K562 (cell line): Measurements from ENCODE around the gene ZNF865. TPM values are rescaled to one million over a fixed set of nuclear protein-coding genes. Genes with fewer than 3 reads are reported as not detected.

Experiments used
- CBFB ChIP-seq: sonication (generic); formaldehyde crosslinking; IDR thresholded peaks from 2 replicates; pipeline ENCODE4 v1.4.0; 2020; ENCODE audit warnings: mild to moderate bottlenecking, missing genetic modification reagents
- CBX1 ChIP-seq: sonication (generic); IDR thresholded peaks from 2 replicates; pipeline ENCODE4 v1.6.1; 2016; ENCODE audit warnings: antibody characterized with exemption, low read depth, mild to moderate bottlenecking
- ERF ChIP-seq: fragments of 450-650 bp; formaldehyde crosslinking; IDR thresholded peaks from 2 replicates; pipeline ENCODE4 v1.4.0; 2020; ENCODE audit warnings: mild to moderate bottlenecking, mixed read lengths
- KLF1 ChIP-seq: fragments of 450-650 bp; IDR thresholded peaks from 2 replicates; pipeline ENCODE4 v1.6.1; 2016; ENCODE audit warnings: missing genetic modification characterization, missing compliant biosample characterization
- L3MBTL2 ChIP-seq: fragments of 450-650 bp; IDR thresholded peaks from 2 replicates; pipeline ENCODE4 v1.6.1; 2016; ENCODE audit warnings: mild to moderate bottlenecking, moderate library complexity
- MECOM ChIP-seq: fragments of 250-450 bp; sonication (Bioruptor Pico); IDR thresholded peaks from 2 replicates; pipeline ENCODE4 v1.8.0; 2022; ENCODE audit warnings: inconsistent platforms
- NBN ChIP-seq: fragments of 450-650 bp; IDR thresholded peaks from 2 replicates; pipeline ENCODE4 v1.6.1; 2016; ENCODE audit warnings: low read depth, mild to moderate bottlenecking
- NFRKB ChIP-seq: fragments of 450-650 bp; IDR thresholded peaks from 2 replicates; pipeline ENCODE4 v1.6.1; 2016; ENCODE audit warnings: low read depth
- PCBP1 ChIP-seq: fragments of 200-400 bp; formaldehyde crosslinking; IDR thresholded peaks from 2 replicates; pipeline ENCODE4 v1.6.1; 2018; ENCODE audit warnings: mild to moderate bottlenecking, low read depth, low read length; ENCODE audit not compliant: poor library complexity, severe bottlenecking
- RB1 ChIP-seq: fragments of 450-650 bp; IDR thresholded peaks from 2 replicates; pipeline ENCODE4 v1.6.1; 2017; ENCODE audit warnings: low read depth, mild to moderate bottlenecking
- RFX7 ChIP-seq: fragments of 250-450 bp; sonication (Bioruptor Pico); IDR thresholded peaks from 2 replicates; pipeline ENCODE4 v1.5.1; 2021; ENCODE audit warnings: mild to moderate bottlenecking
- SMAD4 ChIP-seq: fragments of 250-450 bp; sonication (Bioruptor Pico); conservative IDR thresholded peaks from 2 replicates; pipeline ENCODE4 v1.8.0; 2021; ENCODE audit warnings: inconsistent platforms, mild to moderate bottlenecking, moderate library complexity
- TCF7 ChIP-seq: sonication (generic); IDR thresholded peaks from 2 replicates; pipeline ENCODE4 v1.6.1; 2016; ENCODE audit warnings: antibody characterized with exemption, borderline replicate concordance
- ZNF165 ChIP-seq: fragments of 250-450 bp; sonication (Bioruptor Pico); IDR thresholded peaks from 2 replicates; pipeline ENCODE4 v1.4.0; 2020; ENCODE audit warnings: borderline replicate concordance
- ZNF212 ChIP-seq: fragments of 450-650 bp; formaldehyde crosslinking; IDR thresholded peaks from 2 replicates; pipeline ENCODE4 v1.4.0; 2020; ENCODE audit warnings: mild to moderate bottlenecking
- ZNF586 ChIP-seq: fragments of 450-650 bp; formaldehyde crosslinking; conservative IDR thresholded peaks from 2 replicates; pipeline ENCODE4 v1.4.0; 2020; ENCODE audit warnings: mild to moderate bottlenecking, moderate library complexity
- polyA plus RNA-seq, 8 experiments: library from polyadenylated mRNA; depleted of rRNA in 4 of 8; stranded (reverse) in 5 of 8; unstranded in 3 of 8; fragments of >200 nt; fragmentation: Nextera tagmentation in 2 of 8; fragmentation: Illumina TruSeq in 1 of 8; extraction: Ambion mirVana in 2 of 8; extraction: Trizol in 1 of 8; gene quantifications; 2 replicates each; pipeline versions ENCODE4 v1.2.1 to v1.2.3, GENCODE V29; 2011 to 2014; ENCODE audit warnings: inconsistent platforms in 1 of 8, missing spikeins in 1 of 8
- total RNA-seq, 7 experiments: library from RNA; depleted of rRNA in 6 of 7; stranded (reverse); fragments of >200 nt in 6 of 7; fragmentation: Illumina TruSeq in 2 of 7; extraction: Trizol in 2 of 7; gene quantifications; 2 replicates each; pipeline versions ENCODE4 v1.2.1 to v1.2.3, GENCODE V29; 2011 to 2021; ENCODE audit warnings: low replicate concordance in 1 of 7
- TF ChIP-seq, protein P1 (sequence below): sonication (generic); IDR thresholded peaks from 2 replicates; pipeline ENCODE4 v1.6.1; 2016
- TF ChIP-seq, protein P2 (sequence below): sonication (generic); formaldehyde crosslinking; IDR thresholded peaks from 2 replicates; pipeline ENCODE4 v1.8.0; 2022; ENCODE audit warnings: missing genetic modification reagents, mild to moderate bottlenecking, borderline replicate concordance
- TF ChIP-seq, protein P3 (sequence below), 3 experiments: IDR thresholded peaks in 2 of 3; conservative IDR thresholded peaks in 1 of 3; 2 replicates each; pipeline ENCODE4 v1.5.1; 2011 to 2012; ENCODE audit warnings: low read length in 3 of 3, mild to moderate bottlenecking in 3 of 3, control low read depth in 2 of 3, improper control_type of control experiment in 1 of 3, inconsistent platforms in 1 of 3, low read depth in 1 of 3, mixed read lengths in 1 of 3, moderate library complexity in 1 of 3; ENCODE audit not compliant: insufficient read depth in 2 of 3
- TF ChIP-seq, protein P4 (sequence below): fragments of 450-650 bp; IDR thresholded peaks from 2 replicates; pipeline ENCODE4 v1.6.1; 2017; ENCODE audit warnings: antibody characterized with exemption, mild to moderate bottlenecking

ZNF865 gene
- total and polyA plus RNA-seq, 9 of the 15 experiments (the other 6 are each of a cell fraction or from before 2014, with no cell fraction given): 0.40 to 18.8 (median 1.6) TPM; not detected in 2

DNA sequence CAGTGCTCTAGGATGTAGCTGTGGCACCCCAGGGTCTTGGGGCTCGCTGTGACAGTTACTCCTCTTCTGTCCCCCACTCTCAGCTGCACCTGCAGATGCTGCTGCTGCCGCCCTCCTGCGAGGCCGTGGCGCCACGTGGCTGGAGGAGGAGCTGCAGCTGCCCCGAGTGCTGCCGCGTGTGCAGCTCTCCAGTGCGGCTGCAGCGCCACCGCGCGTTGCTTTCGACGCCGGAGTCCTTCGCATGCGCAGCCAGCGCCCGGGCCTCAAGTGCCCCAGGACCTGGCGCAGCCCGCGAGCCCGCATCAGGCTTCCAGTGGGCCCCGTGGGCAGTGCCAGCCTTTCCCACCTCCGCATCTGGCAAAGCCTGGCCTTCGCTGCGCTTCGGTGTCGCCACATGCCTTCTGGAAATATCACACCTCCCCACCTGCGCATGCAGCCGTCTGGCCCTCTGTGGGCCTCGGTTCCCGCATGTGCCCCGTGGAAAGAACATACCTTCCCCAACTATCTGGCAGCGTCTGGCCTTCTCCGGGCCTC lies 34.7 kb downstream of the ZNF865 start (continued):
- TF ChIP-seq CBFB (CRISPR knock-in tag) (peak; percentile 88; the same call in 1 of the 2 replicates), NBN (no peak), KLF1 (tag) (0 out of 2 replicates have a peak, but pooled peaks have one; percentile 22), RFX7 (CRISPR knock-in tag) (no peak), L3MBTL2 (peak; percentile 100), TCF7 (0 out of 2 replicates have a peak, but pooled peaks have one; percentile 15), SMAD4 (CRISPR knock-in tag) (peak; percentile 61), CBX1 (peak; percentile 65; the same call in 1 of the 2 replicates), ZNF165 (CRISPR knock-in tag) (no peak), RB1 (peak; percentile 74), ERF (peak; percentile 88), ZNF212 (CRISPR knock-in tag) (no peak), ZNF586 (CRISPR knock-in tag) (peak; percentile 63; the same call in 1 of the 2 replicates), NFRKB (no peak), MECOM (CRISPR knock-in tag) (no peak), PCBP1 (peak; percentile 77)
- TF ChIP-seq, protein P1, sequence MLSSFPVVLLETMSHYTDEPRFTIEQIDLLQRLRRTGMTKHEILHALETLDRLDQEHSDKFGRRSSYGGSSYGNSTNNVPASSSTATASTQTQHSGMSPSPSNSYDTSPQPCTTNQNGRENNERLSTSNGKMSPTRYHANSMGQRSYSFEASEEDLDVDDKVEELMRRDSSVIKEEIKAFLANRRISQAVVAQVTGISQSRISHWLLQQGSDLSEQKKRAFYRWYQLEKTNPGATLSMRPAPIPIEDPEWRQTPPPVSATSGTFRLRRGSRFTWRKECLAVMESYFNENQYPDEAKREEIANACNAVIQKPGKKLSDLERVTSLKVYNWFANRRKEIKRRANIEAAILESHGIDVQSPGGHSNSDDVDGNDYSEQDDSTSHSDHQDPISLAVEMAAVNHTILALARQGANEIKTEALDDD: no peak
- TF ChIP-seq, protein P2, sequence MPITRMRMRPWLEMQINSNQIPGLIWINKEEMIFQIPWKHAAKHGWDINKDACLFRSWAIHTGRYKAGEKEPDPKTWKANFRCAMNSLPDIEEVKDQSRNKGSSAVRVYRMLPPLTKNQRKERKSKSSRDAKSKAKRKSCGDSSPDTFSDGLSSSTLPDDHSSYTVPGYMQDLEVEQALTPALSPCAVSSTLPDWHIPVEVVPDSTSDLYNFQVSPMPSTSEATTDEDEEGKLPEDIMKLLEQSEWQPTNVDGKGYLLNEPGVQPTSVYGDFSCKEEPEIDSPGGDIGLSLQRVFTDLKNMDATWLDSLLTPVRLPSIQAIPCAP (CRISPR knock-in tag): peak; percentile 97
- TF ChIP-seq, protein P3, sequence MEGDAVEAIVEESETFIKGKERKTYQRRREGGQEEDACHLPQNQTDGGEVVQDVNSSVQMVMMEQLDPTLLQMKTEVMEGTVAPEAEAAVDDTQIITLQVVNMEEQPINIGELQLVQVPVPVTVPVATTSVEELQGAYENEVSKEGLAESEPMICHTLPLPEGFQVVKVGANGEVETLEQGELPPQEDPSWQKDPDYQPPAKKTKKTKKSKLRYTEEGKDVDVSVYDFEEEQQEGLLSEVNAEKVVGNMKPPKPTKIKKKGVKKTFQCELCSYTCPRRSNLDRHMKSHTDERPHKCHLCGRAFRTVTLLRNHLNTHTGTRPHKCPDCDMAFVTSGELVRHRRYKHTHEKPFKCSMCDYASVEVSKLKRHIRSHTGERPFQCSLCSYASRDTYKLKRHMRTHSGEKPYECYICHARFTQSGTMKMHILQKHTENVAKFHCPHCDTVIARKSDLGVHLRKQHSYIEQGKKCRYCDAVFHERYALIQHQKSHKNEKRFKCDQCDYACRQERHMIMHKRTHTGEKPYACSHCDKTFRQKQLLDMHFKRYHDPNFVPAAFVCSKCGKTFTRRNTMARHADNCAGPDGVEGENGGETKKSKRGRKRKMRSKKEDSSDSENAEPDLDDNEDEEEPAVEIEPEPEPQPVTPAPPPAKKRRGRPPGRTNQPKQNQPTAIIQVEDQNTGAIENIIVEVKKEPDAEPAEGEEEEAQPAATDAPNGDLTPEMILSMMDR (IDR thresholded peaks at IDR 0.05 in 2 of 3, conservative IDR thresholded peaks at IDR 0.05 in 1 of 3; ENCODE audit: insufficient read depth in 2 of 3, low read depth in 1 of 3, low read length in 3 of 3): peak; percentile 59 to 90 (median 63)
- TF ChIP-seq, protein P4, sequence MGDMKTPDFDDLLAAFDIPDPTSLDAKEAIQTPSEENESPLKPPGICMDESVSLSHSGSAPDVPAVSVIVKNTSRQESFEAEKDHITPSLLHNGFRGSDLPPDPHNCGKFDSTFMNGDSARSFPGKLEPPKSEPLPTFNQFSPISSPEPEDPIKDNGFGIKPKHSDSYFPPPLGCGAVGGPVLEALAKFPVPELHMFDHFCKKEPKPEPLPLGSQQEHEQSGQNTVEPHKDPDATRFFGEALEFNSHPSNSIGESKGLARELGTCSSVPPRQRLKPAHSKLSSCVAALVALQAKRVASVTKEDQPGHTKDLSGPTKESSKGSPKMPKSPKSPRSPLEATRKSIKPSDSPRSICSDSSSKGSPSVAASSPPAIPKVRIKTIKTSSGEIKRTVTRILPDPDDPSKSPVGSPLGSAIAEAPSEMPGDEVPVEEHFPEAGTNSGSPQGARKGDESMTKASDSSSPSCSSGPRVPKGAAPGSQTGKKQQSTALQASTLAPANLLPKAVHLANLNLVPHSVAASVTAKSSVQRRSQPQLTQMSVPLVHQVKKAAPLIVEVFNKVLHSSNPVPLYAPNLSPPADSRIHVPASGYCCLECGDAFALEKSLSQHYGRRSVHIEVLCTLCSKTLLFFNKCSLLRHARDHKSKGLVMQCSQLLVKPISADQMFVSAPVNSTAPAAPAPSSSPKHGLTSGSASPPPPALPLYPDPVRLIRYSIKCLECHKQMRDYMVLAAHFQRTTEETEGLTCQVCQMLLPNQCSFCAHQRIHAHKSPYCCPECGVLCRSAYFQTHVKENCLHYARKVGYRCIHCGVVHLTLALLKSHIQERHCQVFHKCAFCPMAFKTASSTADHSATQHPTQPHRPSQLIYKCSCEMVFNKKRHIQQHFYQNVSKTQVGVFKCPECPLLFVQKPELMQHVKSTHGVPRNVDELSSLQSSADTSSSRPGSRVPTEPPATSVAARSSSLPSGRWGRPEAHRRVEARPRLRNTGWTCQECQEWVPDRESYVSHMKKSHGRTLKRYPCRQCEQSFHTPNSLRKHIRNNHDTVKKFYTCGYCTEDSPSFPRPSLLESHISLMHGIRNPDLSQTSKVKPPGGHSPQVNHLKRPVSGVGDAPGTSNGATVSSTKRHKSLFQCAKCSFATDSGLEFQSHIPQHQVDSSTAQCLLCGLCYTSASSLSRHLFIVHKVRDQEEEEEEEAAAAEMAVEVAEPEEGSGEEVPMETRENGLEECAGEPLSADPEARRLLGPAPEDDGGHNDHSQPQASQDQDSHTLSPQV: peak; percentile 98
